Measurements from ENCODE around the gene ZNF775. TPM values are rescaled to one million over a fixed set of nuclear protein-coding genes. Genes with fewer than 3 reads are reported as not detected.

The ZNF775 gene
- total RNA-seq, 1 donor from 2014 or later: 3.6 TPM

GRCh38 chr7:150393325-150393724 is 14.2 kb downstream of the ZNF775 start:
- no peak for ATAC-seq (ENCODE audit: poor library complexity)
- intact Hi-C loops (cut with DNase I): no loop called here
- no peak for DNase-seq

- DNase-seq (no peak), ATAC-seq (ENCODE audit: poor library complexity) (no peak)
- intact Hi-C loops (cut with DNase I): no loop called here
Measured at GRCh38 chr7:150396426-150396825, 17.3 kb downstream of the ZNF775 start.

- ATAC-seq (ENCODE audit: poor library complexity): no peak
Measured at GRCh38 chr7:150396851-150397260, 17.7 kb downstream of the ZNF775 start.

DNA sequence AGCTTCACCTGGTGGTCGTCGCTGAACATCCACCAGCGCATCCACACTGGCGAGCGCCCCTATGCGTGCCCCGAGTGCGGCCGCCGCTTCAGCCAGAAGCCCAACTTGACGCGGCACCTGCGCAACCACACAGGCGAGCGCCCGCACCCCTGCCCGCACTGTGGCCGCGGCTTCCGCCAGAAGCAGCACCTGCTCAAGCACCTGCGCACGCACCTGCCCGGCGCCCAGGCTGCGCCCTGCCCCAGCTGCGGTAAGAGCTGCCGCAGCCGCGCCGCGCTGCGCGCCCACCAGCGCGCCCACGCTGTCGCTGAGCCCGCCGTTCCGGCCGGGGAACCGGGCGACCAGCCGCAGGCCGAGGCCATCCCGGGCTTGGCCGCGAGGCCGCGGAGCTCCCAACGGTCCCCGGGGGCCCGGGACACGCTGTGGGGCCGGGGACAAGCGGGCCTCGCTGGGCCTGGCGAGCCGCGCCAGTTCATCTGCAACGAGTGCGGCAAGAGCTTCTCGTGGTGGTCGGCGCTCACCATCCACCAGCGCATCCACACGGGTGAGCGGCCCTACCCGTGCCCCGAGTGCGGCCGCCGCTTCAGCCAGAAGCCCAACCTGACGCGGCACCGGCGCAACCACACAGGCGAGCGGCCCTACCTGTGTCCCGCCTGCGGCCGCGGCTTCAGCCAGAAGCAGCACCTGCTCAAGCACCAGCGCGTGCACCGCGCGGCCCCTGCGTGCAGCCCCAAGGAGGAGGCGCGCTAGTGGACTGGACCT is 18.4 kb downstream of the ZNF775 start:
- intact Hi-C loops (cut with DNase I): no loop called here
- ATAC-seq (ENCODE audit: poor library complexity) (no peak), DNase-seq (no peak)

More at GRCh38 chr7:150396851-150397260, 17.7 kb downstream of the ZNF775 start:
- no peak for DNase-seq
- intact Hi-C loops (cut with DNase I): no loop called here

DNA sequence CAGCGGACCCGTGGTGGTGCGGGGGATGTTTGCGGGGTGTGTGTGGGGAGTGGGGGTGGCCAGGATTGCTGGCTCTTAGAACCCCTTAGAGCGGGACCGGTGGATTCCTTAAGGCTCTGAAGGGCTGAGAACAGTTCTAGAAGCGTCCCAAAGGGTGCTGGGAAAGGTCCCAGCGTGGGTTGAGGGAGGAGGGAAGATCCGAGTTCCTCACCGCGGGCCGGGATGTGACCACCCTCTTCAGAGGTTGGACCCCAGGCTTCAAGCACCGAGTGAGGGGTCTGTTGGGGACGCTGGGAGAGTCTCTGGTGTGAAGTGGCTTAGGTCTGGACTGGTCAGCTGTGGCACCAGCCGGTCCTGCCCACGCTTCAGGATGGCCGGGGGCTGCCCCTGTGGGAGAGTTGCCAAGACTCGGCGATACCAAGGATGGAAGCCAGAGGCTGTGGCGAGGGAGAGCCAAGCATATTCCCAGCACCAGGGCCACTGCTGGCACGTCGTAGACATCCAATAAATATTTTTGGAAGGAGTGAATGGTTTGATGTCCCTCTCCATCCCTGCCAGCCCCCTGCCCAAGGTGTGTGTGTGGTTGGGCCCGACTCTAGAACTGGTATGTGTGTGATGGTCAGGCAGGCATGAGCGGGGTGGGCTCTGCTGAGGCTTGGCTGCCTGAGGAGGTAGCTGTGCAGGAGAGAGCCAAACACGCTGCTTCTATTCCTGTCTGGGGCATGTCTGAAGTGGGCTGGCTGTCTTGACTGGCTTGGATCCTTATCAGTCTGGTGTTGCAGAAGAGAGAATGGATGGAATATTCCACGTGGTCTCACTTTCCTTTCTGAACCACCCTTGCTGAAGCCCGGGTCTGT is 19.2 kb downstream of the ZNF775 start:
- intact Hi-C loops (cut with DNase I): no loop called here
- ATAC-seq (ENCODE audit: poor library complexity) (peak; percentile 38), DNase-seq (no peak)

- intact Hi-C loops (cut with DNase I): no loop called here
- ATAC-seq (ENCODE audit: poor library complexity): peak; percentile 34
- DNase-seq: no peak
Measured at GRCh38 chr7:150398965-150399320, 19.8 kb downstream of the ZNF775 start.

DNA sequence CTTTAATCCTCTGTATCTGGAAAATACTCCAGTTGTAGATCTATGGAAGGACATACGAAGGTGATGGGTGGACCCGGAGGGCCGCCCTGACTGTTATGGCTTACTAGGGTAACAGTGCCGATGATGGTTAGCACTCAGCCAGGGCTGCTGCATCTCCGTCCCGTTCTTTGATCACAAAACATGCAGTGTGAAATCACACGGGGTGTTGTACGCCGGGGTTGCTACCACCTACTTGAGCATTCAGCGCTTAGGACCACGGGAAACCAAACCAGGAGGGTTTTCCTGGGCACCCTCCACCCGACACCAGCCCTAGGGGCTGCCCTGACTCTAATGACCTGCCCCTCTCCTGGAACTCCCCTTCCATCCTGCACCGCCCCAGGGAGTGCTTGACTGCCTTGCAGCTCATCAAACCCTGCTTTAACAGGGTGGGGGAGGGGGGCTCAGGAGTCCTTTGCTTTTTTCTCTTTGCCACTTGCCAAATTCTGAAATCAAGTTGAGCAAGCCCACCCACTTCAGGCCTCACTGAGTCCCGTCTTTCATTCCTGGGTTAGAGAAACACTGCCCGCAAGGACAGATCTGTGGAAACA is 20.4 kb downstream of the ZNF775 start:
- no peak for DNase-seq
- intact Hi-C loops (cut with DNase I): no loop called here
- ATAC-seq (ENCODE audit: poor library complexity): no peak

- intact Hi-C loops (cut with DNase I): no loop called here
- DNase-seq: no peak
- no peak for ATAC-seq (ENCODE audit: poor library complexity)
Measured at GRCh38 chr7:150400008-150400787, 21.1 kb downstream of the ZNF775 start.

GRCh38 chr7:150400788-150401423 is 21.8 kb downstream of the ZNF775 start:
- intact Hi-C loops (cut with DNase I): no loop called here
- ATAC-seq (ENCODE audit: poor library complexity) (no peak), DNase-seq (no peak)

GRCh38 chr7:150401424-150401790 is 22.3 kb downstream of the ZNF775 start:
- ATAC-seq (ENCODE audit: poor library complexity): no peak

GRCh38 chr7:150401861-150402631 is 22.9 kb downstream of the ZNF775 start:
- intact Hi-C loops (cut with DNase I): no loop called here

More at GRCh38 chr7:150401424-150401790, 22.3 kb downstream of the ZNF775 start:
- intact Hi-C loops (cut with DNase I): no loop called here
- no peak for DNase-seq

DNA sequence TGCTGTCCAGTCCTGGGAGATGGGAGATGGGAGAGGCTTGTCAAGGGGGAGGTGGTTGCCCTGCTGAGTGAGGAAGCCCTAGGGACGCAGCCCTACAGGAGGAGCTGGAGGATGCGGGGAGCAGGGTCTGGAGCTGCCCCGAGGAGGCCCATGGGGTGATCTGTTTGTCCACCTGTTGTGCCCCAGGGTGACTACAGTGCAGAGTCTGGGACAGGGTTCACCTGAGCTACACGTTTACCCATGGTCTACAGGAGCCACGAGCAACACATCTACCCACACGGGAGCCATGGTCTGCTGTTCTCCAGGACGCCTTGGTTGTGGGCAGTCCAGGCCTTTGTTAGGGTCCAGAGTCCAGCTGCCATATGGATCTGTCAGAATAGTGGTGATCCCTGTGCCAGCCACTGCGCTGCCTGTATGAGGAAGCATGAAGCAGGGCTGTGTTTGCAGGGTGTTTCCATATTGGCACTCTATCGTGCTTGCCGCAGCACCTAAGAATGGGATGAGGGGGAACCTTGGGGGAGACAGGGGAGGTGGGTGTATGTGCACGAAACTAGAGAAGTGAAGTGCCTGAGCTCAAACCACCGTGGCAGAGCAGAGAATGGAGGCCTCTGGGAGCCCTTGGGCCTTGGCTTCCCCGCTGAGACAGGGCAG is 23.7 kb downstream of the ZNF775 start:
- ATAC-seq (ENCODE audit: poor library complexity): no peak
- intact Hi-C loops (cut with DNase I): no loop called here
- no peak for DNase-seq

More at GRCh38 chr7:150401861-150402631, 22.9 kb downstream of the ZNF775 start:
- DNase-seq (no peak), ATAC-seq (ENCODE audit: poor library complexity) (no peak)

DNA sequence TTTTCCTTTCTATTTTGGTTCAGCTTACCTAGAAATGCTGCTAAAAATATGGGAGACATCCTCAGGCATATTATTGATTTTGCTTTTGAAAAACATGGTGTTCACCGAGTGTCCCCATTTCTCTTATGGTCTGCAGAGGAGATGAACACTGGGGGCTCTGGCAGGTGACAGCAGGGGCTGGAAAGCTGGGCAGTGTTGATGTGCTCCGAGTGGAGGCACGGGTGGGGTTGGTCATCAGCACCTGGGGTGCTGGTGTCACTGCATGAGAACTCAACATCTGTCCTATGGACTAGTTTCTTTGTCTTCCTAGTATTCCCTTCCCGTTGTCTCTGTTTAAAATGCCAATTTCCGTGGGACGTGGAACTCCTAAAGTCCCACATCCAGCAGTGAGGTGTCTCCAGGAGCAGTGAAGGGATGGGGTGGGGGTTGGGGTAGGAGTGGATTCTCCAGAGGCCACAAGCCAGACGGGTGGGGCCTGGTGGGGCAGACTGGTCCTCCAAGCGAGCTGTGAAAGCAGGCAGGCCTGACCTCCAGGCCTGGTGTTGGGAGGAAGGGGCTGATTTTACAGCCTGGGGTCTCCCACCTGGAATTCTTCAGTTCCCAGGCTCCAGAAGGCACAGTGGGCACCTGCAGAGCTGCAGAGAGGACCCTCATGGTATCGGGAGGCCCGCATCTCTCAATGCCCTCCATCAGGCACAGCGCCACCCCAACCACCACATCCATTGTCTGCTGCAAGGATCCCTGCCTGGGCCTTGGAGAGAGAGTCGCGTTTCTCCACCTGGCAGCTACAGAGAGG is 24.4 kb downstream of the ZNF775 start:
- intact Hi-C loops (cut with DNase I): no loop called here
- no peak for DNase-seq
- ATAC-seq (ENCODE audit: poor library complexity): no peak

DNA sequence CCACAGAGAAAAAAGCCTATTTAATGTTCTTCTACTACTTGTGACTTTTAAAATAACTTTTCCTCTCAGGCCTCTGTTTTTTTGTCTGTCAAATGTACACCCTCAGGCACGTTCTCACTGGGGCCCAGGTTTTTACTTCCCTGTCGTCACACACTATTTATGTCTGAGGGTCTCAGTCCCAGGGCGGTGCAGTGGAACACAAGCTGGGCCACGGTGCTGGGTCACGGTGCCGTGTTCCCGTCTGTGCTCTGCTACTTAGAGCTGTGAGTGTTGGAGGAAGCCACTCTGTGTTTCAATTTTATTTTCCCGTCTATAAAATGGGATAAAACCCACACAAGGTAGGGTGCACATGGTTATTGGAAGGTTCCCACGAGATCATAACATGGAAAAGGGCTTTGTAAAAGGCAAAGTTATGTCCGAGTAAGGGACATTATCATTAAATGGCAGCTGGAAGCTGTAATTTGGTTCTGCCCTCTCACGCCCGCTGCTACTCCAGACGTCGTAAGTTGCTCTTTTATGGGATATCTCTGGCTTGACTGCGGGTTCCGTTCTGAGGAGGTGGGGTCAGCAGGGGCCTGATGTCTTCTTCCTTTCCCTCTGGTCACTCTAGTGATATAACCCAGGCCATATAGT is 25.2 kb downstream of the ZNF775 start:
- DNase-seq: no peak
- intact Hi-C loops (cut with DNase I): no loop called here
- ATAC-seq (ENCODE audit: poor library complexity): no peak

DNA sequence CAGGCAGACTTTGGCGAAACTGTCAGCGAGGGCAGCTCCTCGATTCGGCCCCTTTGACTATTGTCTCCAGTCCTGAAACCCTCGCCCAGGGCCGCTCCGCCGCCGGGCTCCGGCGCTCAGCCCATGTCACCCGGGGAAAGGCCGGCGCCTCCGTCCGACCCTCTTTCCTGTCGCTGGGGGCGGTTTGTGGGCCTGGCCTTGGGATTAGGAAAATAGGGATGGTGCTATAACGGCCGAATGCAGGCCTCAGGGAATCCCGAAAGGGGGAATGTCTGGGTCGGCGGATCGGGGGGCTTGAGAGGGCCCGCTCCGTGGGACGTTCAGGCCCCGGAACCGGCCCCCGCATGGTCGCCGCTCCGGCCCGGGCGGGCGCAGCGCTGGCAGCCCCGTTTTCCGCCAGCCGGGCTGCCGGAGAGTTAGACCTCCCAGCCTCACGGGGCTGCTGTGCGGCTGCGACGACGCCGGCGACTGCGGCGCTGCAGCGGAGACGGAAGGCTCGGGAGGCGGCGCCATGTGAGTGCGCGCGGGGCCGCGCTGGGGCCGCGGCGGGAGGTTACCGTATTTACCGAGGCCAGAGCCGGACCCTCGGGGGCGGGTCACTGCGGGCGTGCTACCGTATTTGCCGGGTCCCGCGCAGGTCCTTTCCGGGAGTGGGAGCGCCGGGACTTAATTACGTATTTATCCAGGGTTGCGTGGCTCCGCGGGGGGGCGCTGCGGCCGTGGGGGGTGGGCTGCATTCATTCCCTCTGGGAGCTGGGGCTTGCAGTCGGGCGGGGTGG is 25.9 kb downstream of the ZNF775 start:
- ATAC-seq (ENCODE audit: poor library complexity): peak; percentile 96
- intact Hi-C loops (cut with DNase I): no loop called here
- peak; percentile 94 for DNase-seq
